COLO668 (cell line): Measurements from ENCODE around the gene TGIF1.

Experiments used
- DNase-seq: peaks from one replicate; lab custom pipeline; 2025; ENCODE audit not compliant: unreplicated experiment; lab: John Stamatoyannopoulos, UW

The TGIF1 gene

GRCh38 chr18:3480827-3481573, 31.0 kb downstream of the TGIF1 start:
- DNase-seq: no peak

- DNase-seq: peak; percentile 48
These were observed 31.8 kb downstream of the TGIF1 start for GRCh38 chr18:3481696-3482210.

- no peak for DNase-seq
These were observed 32.3 kb downstream of the TGIF1 start for GRCh38 chr18:3482258-3482657.

GRCh38 chr18:3485153-3486149, 35.5 kb downstream of the TGIF1 start:
- no peak for DNase-seq

- no peak for DNase-seq
These were observed 36.5 kb downstream of the TGIF1 start for GRCh38 chr18:3486512-3486911.

- DNase-seq: no peak
These were observed 39.5 kb downstream of the TGIF1 start for GRCh38 chr18:3489462-3489861.

- no peak for DNase-seq
These were observed 42.1 kb downstream of the TGIF1 start for GRCh38 chr18:3491981-3492555.

- DNase-seq: no peak
These were observed 42.7 kb downstream of the TGIF1 start for GRCh38 chr18:3492721-3493120.

- DNase-seq: no peak
These were observed 43.7 kb downstream of the TGIF1 start for GRCh38 chr18:3493501-3494244.

- DNase-seq: no peak
These were observed 44.2 kb downstream of the TGIF1 start for GRCh38 chr18:3494245-3494526.

GRCh38 chr18:3494569-3494968, 44.6 kb downstream of the TGIF1 start:
- DNase-seq: no peak

GRCh38 chr18:3495691-3496430, 45.9 kb downstream of the TGIF1 start:
- no peak for DNase-seq

- no peak for DNase-seq
These were observed 48.9 kb downstream of the TGIF1 start for GRCh38 chr18:3498698-3499471.

GRCh38 chr18:3499501-3499900, 49.5 kb downstream of the TGIF1 start:
- no peak for DNase-seq

- DNase-seq: no peak
These were observed 50.0 kb downstream of the TGIF1 start for GRCh38 chr18:3500016-3500415.

GRCh38 chr18:3502650-3503049, 52.7 kb downstream of the TGIF1 start:
- DNase-seq: no peak

- DNase-seq: no peak
These were observed 54.7 kb downstream of the TGIF1 start for GRCh38 chr18:3504637-3505036.

- peak; percentile 36 for DNase-seq
These were observed 58.9 kb downstream of the TGIF1 start for GRCh38 chr18:3508576-3509549.
